Renal pelvis (tissue), 4 donors: ENCODE measurements around the gene MFN2. TPM values are rescaled to one million over a fixed set of nuclear protein-coding genes. Genes with fewer than 3 reads are reported as not detected.
"Not testable (repeated sequence)": the region's sequence is repeated elsewhere in the genome, so short reads cannot be mapped to it uniquely, and the experiment has no call there.

ENCODE experiments used
- DNase-seq: peaks from one replicate; pipeline ENCODE4 v3.0.0-alpha.2; 2013
- polyA plus RNA-seq, 3 donors: library from polyadenylated mRNA; unstranded; fragments of 120-200 nt; gene quantifications; one replicate each; pipeline ENCODE4 v1.2.1, GENCODE V29; 2013; ENCODE audit not compliant: insufficient read length in 3 of 3

The MFN2 gene
- polyA plus RNA-seq, 3 donors, result 69.7 to 70.9 (median 70.0) TPM

DNA sequence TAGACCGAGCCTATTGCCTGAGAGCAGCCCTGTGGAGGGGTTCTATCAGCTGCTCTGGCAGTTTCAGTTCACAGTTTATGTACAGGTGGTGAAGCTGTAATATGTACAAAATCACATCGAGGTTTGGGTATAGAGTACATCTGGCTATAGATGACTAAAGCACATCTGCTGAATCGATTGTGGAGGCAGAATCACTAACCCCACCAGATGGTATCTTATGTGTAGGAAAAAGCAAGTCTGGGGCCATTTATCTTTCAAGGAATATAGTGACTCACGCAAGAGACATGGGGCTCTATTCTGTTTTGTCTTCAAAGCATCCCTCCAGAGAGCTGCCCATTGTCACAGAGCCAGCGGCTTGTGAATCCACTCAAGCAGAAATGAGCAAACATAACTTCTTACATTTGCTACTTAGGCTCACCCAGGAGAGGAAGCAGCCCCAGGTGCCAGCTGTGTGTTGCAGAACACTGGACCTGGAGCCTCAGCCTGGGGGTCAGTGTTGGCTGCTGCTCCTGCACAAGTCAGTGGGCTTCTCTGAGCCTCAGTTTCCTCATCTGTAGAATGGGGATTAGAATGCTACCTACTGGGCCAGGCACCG lies 60.3 kb downstream of the MFN2 start:
- DNase-seq, result no peak

DNA sequence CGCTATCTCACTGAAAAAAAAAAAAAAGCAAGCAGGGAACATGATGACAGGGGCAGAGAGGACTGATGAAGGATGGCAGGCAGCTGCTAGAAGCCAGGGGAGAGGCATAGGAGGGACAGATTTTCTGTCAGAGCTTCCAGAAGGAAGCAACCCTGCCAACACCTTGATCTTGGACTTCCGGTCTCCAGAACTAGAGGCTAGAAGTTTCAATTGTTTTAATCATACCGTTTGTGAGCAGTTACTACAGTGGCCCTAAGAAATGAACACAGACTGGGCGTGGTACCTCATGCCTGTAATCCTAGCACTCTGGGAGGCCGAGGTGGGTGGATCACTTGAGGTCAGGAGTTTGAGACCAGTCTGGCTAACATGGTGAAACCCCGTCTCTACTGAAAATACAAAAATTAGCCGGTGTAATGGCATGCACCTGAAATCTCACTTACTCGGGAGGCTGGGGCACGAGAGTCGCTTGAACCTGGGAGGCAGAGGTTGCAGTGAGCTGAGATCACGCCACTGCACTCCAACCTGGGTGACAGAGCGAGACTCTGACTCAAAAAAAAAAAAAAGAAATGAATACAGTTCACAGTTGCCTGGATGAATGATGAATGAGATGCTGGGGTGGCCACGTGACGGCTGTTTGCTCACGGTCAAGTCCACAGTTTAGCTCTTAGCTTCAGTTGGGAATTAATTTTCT lies 64.1 kb downstream of the MFN2 start:
- not testable (repeated sequence) for DNase-seq

DNA sequence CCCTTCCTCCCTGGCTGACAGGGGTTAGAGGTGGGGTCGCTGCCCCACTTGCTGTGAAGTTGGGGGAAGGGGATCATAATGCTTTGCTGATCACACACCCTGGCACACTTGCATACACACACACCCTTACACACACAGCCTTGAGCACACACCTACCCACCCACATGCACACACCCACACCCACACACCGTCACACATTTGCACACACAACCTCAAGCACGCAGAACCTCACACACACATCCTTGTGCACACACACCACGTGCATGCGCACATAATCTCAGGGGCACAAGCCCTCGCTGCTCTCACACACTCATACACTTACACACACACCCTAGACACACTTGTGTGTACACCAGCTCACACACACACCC lies 66.5 kb downstream of the MFN2 start:
- DNase-seq, result no peak

DNA sequence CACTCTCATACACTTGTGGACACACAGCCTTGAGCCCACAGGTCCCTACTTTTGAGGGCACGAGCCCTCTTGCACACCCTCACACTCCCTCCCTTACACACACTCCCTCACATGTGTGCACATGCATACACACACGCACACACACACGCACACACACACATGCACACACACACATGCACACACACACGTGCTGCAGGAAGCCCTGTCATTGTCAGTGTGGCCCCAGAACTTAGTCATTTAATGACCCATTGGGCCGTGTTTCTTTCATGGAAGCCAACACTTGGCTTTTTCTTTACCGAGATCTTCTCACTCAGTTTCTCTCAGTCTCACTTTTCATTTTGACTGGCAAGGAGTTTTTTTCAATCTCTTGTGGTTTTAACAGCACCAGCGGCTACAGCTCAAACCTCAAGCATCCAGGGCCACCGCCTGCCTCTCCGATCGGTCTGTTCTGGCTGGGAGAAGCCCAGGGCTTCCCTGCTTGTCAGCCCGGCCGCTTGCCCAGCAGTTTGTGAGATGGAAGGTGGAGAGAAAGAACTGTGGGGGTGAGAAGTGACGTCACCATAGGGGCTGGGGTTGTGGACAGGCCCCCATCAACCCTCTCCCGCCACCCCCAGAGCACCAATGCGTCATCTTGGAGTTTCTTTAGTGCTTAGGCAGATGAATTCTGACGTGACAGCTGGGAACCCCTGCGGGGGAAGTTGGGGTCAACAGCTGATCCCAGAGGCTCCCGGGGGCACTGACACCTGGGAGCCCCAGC lies 67.1 kb downstream of the MFN2 start:
- DNase-seq, result no peak

DNA sequence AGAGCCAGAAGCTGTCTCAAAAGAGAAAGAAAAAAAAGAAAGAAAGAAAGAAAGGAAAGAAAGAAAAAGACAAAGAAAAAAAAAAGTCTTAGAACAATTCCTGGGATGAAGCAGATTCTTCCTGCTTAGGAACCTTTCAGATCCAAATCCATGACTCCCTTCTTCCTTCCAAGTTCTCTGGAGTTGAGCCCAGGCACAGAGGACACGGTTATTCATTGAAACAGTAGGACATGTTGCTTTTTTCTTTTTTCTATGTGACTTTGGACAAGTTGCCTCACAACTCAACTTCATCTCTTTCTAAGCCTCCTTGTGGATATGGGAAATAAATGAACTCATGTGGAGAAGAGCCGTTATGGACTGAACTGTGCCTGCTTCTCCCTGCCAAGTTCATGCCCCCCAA lies 68.1 kb downstream of the MFN2 start:
- DNase-seq, result no peak

DNA sequence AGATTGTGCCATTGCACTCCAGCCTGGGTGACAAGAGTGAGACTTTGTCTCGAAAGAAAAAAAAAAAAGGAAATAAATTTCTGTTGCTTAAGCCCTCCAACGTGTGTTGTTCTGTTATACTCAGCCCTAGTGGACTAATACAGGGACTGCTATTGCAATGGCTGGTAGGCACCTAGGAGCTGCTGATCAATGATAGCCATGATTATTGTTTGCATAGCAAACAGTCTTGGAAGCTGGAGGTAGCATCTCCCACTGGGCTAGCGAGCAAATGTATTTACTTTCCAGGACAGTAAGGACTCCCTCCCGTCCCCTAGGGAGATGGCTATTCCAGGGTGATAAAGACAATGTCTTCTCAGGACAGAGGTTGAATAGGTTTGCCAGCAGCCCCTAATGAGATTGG lies 69.4 kb downstream of the MFN2 start:
- DNase-seq, result no peak

DNA sequence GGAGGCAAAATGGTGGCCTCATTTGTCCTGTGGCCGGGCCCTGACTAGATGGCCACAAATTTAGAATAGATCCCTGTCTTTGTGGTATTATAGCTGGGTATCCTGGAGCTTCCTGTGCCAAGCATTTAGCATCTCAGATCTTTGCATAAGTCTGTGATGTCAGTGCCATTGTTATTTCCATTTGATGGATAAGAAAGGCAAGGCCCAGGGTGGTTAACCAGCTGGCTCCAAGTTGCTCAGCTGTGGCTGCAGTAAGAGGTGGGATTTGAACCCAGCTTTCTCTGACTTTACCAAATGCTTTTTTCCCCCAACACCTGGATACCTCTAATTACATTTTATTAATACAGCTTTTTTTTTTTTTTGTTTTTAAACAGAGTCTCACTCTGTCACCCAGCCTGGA lies 71.1 kb downstream of the MFN2 start:
- DNase-seq, result no peak

DNA sequence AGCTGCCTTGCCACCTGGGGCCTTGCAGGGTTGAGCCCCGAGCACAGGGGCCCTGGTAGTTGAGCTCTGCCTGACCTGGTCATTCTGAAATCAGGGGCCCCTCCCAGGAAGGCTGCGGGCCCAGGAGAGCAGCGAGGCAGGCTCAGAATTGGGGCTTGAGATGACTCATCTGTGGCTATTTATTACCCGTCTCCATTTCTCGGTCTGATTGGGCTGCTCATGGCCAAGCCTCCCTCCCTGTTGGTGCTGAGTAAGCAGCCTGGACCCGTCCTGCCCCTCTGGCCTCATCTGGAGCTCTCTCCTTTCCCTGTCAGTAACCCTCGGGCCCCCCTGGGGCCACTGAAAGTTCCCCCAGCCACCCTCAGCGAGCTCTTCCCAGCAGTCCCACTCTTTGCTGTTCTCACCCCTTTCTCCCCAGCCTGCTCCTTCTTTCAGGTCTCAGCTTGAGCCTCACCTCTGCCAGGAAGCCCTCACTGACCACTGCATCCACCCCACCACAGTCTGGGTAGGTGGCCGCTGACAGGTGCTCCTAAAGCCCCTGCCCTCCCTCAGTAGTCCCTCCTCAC lies 71.8 kb downstream of the MFN2 start:
- no peak for DNase-seq

DNA sequence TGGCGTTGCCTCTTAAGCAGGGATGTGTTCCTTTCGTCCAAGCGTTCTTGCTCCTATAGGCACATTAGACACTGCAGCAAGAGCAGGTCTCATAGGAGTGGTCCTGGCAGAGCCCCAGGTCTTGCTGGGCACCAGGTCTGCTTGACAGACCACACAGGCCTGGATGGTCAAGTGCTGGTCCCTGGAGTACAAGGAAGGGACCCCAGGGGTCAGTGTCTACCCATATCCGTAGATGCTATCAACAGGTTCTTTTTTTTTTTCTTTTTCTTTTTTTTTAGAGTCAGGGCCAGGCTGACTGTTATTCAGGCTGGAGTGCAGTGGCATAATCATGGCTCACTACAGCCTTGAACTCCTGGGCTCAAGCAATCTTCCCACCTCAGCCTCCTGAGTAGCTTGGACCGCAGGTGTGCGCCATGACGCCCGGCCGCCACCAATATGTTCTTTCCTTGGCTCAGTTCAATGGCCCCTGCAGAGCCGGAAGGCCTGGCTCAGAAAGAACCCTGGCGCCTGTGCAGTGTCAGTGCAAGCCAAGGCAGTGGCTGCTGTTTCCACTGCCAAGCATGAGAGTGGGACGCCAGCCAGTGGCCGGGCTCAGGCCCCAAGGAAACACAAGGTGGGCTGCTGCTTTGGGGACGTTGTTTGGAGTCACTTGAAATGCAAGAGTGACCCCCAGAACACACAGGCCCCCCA lies 72.9 kb downstream of the MFN2 start:
- no peak for DNase-seq

DNA sequence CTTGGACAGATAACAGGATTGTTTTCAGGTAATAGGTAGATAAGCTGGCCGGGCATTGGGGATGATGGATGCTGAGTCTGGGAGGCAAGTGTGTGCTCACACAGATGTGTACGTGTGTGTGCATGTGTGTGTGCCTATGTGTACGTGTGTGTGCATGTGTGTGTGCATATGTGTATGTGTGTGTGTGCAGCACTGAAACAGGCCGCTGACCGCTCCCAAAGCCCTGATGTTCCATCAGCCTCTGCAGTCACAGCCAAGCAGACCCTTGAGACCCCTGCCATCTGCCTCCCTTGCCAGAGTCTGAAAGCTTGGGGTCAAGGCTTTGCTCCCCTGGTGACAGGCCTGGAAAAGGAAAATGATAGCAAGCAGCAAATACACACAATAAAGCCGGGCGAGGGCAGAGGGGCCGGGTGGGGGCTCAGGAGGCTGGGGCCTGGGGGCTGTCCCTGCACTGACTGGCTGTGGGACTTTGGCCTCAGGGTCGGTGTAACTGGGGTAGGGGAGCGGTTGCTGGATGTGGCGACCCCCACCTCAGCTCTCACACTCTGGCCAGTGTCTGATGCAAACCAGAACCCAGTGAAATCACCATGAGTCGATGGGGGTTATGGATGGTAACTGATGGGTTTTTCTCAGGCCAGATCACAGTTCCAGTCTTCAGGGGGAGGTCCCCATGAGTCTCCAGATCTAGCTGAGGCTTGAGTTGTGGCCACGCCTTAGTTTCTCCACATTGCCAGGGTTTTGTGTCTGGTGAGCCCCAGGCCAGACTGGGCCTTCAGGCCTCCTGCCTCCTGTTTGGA lies 73.7 kb downstream of the MFN2 start:
- no peak for DNase-seq

DNA sequence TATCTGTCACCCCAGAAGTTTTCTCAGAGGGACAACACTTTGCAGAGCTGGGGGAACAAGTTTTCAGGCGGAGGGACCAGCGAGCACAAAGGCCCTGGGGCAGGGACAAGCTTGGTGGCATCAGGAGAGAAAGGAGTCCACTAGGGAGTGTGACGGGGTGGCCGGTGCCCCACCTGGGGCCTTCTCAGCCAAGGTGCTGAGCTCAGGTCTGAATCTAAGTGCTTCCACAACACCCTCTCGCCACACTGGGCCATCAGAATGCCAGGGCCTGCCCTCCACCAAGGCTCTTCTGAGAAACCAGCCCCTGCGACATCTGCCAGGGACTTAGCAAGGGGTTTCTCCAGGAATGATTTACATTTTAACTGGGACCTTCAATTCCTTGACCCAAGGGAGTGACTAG lies 75.0 kb downstream of the MFN2 start:
- DNase-seq, result no peak

DNA sequence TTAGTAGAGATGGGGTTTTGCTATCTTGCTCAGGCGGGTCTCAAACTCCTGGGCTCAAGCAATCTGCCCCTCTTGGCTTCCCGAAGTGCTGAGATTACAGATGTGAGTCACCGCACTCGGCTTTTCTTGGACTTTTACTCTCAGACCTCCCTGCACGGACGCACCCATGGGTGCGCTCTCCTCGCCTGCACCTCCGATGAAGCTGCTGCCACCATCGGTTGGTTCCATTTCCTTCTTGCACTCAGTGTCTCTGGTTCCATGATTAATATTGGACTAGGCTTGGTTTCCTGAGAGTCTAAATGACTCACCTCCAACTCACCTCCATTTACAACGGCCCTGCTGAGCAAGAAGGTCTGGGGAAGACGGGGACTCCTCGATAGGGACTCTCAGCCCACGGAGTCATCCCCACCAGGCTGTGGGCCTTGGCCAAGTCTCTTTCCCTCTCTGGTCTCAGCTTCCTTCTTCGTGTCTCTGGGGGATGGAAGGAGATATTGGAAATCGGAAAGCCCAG lies 76.1 kb downstream of the MFN2 start:
- DNase-seq, result no peak

DNA sequence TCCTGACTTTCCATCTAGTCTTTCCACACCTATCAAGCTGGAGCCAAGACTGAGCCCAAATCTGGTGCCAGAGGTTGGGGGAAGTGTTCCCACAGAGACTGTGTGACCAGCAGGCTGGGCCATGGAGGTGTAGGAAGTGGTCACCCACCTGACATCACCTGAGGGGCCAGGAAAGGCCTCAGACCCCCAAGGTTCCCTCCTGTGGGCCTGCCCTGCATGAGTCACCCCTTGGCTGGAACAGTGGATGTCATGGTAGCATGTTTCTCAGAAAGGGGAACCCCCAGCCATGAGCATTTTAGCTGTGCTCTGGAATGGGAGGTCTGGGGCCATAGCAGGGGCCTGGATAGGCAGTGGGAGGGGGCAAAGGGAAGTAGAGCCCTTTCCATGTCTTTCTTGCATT lies 77.1 kb downstream of the MFN2 start:
- no peak for DNase-seq

DNA sequence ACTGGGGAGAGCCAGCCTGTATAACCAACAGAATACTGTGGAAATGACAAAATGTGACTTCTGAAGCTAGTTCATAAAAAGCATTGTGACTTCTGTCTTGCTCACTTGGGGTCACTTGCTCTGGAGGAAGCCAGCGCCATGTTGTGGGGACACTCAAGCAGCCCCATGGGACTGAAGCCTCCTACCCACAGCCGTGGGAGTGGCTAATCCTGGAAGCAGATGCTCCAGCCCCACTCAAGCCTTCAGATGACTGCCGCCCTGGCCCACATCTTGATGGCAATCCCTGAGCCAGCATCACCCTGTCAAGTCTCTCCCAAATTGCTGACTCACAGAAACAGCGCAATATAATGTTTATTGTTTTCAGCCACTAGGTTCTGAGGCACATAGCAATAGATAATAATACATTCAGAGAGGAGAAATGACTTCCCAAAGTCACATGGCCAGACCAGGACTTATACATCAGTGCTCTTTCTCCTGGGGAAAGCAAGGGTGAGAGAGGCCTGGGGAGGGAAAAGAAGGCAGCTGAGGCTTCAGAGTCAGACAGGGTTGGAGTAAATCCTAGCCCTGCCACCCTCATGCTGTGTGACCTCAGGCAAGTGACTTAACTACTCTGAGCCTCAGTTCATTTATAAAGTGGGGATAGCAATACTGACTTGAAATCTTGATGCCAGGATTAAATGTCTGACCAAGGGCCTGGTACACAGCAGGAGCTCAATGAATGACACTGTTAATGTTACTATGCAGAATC lies 77.9 kb downstream of the MFN2 start:
- DNase-seq, result no peak

DNA sequence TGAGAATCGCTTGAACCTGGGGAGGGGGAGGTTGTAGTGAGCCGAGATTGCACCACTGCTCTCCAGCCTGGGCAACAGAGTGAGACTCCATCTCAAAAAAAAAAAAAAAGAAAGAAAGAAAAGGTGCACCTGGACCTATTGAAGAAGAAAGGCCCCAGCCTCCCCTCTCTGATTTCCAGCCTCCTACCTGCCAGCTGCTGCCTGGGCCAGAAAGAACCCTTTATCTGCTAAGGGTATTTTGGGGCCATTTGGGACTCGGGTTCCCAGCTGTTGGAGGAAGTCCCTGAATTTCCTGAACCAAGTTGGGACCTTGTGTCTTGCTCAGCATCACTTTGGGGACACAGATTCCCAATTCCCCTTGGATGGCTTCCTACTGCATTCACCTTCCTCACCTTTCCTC lies 79.0 kb downstream of the MFN2 start:
- no peak for DNase-seq

DNA sequence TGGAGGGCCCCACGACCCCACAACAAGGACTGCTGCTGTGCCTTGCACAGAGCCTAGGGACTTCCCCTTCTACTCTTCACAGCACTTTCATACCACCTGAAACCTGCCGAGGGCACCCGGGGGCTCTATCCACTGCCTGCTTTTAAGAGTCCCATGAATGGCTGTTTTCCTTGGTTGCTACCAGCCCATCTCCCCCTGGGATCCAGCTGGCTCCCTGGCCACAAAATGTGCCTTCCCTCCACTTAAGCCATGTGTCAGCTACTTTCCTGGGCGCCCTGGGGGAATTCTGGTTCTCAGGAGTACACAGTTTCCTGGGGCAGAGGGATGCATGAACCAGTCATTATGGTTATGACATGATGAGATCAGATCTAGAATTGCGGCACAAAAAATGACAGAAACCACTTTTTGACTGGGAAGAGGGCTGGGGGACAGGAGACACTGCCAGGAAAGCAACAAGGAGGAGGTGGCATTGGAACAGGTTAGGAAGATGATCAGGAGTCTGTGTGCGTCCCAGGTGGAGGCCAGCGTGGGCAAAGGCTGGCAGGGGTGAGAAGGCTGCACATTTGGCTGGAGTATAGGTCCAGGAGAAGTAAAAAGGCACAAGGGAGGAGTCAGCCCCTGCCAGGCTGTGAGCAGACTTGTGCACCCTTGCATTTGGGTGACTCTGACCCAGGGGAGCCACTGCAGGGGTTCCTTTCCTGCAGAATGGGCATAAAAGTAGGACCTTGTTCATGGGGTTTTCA lies 79.6 kb downstream of the MFN2 start:
- DNase-seq, result no peak

DNA sequence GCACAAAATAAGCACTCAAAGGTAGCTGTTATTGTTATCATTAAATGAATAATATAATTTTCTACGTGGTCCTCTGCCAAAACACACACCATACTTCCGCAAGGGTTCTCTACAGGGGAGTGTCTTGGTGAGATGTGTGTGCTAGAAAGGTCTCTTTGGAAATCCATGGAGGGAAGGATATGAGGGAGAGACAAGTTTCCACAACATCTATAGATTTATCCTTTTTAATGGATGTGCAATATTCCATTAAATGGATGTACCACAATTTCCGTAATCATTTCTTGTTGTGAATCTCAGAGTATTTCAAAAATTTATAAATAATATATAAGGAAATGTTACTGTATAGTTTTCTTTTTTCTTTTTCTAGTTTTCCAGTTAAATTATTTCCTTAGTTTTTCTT lies 80.3 kb downstream of the MFN2 start:
- no peak for DNase-seq
